ENCODE data around the gene BCL2L13.

DNA sequence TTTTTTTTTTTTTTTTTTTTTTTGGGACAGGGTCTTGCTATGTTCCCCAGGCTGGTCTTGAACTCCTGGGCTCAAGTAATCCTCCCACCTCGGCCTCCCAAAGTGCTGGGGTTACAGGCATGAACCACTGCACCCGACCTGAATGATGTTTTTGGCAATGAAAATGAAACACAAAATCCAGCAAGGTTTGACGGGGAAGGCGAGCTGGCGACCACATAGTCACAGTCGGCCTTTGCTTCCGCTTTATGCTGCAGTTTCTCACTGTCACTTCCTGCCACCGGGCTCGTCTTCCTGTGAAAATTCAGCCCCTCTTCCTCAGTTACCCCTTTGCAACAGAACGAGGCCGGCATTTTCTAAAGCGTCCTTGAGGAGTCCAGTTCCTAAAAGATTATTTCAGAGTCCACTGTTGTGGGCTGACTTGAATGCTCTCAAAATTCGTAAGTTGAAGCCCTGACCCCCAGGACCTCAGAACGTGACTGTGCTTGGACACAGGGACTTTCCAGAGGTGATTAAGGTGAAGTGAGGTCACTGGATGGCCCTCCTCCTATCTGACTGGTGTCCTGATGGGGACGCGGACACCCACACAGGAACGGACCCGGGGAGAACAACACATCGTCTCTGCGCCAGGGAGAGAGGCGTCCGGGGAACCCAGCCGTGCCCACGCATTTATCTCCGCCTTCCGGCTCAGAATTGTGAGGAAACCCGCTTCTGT is 138.6 kb downstream of the BCL2L13 start:
- TF ChIP-seq ELF4 (IDR thresholded peaks at IDR 0.05) (no peak), FOXK2 (IDR thresholded peaks at IDR 0.05) (no peak), SUZ12 (IDR thresholded peaks at IDR 0.05) (no peak)

All from HEK293T (cell line).